HG02970 (cell line): ENCODE results near the gene GCK.

Experiments used
- ATAC-seq: cut with Tn5 transposase; IDR thresholded peaks from one replicate; pipeline ENCODE4 v1.9.1; 2021; ENCODE audit warnings: mild to moderate bottlenecking, moderate library complexity, moderate number of reproducible peaks; ENCODE audit not compliant: unreplicated experiment, low FRiP score

GCK gene

DNA sequence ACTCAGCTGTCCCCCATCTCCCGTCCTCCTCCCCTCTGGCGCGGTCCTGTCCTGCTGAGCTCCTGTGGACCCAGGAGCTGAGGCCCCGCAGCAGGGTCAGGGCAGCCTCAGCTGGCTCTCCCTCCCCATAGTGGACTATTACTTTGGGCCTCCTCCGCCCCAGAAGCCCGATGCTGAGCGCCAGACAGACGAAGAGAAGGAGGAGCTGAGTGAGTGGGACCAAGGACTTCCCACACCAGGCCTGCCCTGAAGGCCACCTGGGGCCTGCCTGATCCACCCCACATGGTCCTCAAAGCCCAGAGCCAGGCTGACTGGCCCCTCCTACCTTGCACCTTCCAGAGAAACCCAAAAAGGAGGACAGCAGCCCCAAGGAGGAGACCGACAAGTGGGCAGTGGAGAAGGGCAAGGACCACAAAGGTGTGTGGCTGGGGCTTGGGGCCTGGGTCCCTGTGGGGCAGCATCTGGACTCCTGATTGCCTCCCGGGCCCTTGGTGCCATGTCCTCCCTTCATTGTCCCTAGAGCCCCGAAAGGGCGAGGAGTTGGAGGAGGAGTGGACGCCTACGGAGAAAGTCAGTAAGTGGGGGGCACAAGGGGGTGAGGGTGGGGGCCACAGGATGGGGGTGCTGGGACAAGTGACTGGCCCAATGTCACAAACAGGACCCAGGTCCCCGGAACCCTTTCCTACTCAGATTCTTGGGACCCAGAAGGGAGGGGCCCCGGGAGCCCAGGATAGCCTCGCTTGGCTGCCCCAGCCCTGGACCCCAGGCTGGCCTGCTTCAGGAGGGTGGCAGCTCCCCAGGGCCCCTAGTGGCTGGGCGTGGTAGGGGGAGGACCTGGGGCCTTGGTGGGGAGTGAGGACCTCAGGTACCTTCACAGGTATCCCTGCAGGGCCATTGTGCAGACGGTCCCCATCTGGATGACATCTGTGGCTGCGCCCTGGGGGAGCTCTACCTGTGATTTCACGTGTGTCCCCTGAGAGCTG is 80.2 kb downstream of the GCK start:
- ATAC-seq, result no peak

DNA sequence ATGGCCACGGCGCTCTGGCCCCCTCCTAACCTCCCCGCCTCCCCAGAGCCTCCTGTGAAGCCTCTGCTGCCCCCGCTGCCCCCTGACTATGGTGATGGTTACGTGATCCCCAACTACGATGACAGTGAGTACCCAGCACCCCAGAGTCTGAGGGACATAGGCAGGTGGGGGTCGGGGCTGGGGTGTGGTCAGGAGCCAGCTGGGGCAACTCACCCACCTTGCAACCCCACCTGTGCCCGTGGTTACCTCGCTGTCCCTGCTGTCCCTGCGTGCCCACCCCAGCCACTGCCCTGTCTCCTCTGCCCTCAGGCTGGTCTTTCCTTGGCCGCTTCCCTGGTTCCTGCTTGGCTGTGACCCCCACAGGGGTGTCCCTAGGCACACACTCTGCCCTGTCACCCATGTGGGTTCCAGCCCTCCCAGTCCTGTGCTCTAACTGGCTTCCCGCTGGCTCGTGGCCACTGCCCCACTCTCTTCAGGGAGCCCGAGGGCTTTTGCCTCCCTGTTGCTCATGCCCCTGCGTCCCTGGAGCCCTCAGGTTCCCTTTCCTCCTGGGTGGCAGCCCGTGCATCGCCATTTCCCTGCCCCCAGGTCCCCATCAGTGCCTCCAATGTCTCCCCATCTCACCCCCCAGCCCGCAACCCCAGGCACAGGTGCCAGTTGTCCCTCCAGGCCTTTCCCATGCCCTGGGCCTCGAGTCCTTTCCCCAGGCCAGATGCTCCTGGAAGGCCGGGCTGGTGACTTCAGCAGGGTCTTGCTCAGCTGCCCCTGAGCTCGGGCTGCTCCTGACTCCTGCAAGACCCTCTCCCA is 81.1 kb downstream of the GCK start:
- no peak for ATAC-seq

DNA sequence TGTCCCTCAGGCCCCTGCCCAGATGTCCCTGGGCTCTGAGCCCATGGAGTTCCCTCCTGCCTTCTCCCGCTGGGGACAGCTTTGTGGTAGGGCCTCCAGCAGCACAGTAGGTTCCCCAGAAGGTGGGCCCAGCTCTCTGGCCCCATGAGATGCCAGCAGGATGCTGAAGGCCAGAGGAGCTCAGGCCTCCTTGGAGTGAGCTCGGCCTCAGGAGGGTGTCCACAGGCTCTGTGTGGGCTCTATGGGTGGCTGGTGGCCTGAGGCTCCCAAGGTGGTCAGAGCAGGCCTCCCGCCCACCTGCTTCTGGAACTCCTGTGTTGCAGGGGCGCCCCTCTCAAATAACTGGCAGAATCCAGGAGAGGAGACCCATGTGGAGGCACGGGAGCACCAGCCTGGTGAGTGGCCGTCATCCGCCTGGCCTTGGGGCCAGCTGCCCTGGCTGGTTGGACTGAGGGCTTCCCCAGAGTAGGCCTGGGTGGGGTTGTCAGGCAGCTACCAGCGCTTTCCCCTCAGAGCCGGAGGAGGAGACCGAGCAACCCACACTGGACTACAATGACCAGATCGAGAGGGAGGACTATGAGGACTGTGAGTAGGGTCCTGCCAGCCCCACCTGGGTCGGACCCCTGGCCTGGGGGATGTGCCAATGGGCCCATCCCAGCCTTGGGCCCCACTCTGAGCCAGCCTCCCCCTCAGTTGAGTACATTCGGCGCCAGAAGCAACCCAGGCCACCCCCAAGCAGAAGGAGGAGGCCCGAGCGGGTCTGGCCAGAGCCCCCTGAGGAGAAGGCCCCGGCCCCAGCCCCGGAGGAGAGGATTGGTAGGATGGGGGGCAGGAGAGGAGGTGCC is 81.9 kb downstream of the GCK start:
- ATAC-seq, result no peak

DNA sequence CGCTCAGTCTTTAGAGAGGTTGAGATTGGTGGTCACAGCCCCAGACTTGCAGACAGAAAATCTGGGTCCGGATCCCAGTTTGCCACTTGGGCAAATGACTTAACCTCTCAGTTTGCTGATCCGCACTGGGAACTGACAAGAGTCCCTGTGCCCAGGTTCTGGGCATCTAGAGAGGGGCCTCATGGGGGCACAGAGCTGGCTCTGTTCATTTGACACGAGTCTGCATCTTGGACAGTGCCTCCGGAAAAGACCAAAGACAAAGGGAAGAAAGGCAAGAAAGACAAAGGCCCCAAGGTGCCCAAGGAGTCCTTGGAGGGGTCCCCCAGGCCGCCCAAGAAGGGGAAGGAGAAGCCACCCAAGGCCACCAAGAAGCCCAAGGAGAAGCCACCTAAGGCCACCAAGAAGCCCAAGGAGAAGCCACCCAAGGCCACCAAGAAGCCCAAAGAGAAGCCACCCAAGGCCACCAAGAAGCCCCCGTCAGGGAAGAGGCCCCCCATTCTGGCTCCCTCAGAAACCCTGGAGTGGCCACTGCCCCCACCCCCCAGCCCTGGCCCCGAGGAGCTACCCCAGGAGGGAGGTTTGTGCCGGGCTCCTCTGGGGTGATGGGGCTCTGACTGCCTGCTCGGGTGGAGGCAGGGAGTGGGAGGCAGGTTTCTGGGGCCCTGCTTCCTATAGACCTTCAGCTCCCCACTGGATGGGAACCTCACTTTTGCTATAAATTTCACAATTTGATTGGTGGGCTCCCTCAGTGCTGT is 82.8 kb downstream of the GCK start:
- no peak for ATAC-seq

DNA sequence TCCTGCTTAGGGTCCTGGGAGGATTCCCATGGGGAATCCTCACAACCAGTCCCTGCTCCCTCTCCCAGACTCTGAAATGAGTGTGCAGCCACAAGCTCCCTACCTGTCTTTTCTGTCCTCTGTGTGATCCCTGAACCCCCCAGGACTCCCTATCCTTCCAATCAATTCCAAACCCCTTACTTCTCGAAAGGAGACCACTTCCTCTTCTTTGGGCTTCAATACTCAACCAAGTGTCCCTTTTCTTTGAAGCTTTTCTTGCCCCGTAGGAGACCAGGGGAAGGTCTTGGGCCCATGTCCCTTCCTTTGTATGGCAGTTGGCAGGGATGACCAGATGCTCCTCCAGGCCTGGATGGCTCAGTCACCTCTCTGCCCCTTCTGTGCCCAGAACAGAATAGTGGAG is 83.4 kb downstream of the GCK start:
- ATAC-seq, result no peak

DNA sequence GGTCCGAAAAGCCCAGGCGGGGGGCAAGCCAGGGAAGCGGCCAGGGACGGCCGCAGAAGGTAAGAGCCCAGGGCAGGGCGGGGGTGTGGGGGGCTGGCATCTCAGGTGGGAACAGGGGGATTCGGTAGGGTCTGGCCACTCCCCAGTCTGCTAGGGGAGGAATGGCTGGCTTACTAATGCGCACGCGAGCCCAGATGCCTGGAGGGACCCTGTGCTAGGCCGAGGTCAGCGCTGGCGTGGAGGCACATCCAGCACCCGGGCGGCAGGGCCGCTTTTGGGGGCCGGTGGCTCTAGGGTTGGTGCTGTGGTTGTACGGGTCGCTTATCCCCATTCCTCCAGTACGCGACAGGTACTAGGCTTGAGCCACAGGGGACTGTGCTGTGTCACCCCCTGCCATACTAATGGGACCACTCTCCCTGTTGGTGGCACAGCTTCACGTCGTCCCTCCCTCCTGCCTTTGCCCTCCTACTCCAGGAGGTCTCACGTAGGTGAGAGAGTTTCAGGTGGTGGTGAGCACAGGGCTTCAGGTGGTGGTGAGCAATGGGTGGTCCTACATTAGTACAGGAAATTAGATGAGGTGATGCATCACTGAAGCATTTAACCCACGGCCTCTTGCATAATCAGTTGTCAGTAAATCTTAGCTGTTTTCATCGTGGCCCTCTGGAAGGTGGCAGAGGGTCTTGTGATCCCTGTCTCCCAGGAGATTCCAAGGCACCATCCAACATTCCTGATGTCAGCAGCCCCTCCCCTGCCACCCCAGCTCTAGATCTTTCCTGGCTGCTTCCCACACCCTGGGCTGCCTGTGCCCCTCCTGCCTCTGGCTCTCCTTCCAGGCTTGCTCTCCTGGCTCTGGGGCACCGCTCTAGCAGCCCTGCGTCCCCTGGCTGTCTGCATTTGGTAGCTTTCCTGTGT is 84.1 kb downstream of the GCK start:
- no peak for ATAC-seq

DNA sequence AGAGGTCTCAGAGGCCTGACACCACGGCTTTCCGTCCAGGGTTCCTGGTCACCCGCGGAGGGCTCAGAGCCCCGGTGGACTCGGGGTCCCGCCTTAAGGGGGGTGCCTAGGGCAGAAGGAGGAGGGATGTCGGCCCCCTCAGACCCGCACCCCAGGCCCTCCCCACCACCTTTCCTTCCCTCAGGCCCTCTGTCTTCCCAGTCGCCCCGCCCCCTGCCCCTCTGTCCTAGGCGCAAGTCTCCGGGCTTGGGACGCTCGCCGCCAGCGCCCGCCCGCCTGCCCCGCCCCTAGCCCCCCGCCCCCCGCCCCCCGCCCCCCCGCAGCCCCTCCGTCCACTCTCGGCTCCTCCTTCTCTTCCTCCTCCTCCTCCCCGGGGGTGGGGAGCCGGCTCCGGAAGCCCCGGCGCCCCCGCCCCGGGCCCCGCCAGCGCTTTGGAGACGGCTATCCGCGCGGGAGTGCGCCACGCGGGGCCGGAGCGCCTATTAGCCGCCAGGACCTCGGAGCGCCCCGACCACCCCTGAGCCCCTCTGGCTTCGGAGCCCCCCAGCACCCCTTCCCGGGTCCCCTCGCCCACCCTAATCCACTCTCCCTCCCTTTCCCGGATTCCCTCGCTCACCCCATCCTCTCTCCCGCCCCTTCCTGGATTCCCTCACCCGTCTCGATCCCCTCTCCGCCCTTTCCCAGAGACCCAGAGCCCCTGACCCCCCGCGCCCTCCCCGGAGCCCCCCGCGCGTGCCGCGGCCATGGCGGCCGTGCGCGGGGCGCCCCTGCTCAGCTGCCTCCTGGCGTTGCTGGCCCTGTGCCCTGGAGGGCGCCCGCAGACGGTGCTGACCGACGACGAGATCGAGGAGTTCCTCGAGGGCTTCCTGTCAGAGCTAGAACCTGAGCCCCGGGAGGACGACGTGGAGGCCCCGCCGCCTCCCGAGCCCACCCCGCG is 85.0 kb downstream of the GCK start, which contains the start of gene AEBP1:
AEBP1 (plus strand) TSS at position 423 of the 937 bp plus-strand sequence; CDS start at position 744, 321 bp downstream.
- no peak for ATAC-seq

DNA sequence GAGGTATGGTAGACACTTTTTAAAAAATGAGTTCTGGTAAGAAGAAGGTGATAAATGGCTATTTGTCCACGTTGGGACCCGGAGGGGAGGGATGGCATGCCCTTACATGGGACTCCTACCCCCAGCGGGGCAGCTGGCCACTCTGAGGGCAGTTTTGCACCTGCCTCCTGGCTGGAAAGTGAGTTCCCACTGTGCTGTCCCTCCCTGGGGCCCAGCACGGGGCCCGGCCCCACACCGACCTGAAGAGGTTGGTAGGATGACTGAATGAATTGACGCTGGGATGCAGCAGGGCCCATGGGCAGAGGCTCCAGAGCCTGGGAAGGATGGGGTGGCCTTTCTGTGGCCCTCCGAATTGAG is 85.7 kb downstream of the GCK start:
- ATAC-seq, result no peak

DNA sequence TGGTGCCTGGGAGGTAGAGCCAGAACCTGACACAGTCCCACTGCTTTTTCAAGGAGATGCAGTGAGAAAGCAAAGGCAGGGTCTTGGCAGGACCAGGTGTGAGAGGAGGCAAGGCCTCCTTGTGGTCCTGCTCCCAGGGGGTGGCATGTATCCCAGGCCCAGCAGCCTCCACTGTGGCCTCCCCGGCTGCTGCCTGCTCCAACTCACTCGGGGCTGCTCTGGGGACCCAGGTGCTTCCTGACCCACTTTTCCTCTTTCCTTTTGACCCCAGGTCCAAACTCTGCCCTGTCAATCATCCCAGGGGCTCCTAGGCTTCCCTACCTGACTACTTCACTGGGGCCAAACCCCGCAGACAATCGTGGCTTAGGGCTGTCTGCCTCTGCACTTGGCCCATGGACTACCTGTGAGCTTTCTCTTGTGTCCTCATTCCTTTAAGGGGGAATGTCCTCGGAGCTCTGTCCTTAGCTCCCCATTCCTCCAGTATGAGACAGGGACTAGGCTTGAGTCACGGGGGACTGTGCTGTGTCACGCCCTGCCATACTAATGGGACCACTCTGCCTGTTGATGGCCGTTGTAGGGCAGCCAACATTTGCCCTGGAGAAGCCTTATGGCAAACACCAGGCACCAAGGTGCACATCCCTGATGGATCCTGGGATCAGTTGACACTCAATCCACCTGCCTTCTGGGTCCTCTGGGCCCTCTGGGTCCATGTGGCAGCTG is 86.2 kb downstream of the GCK start:
- ATAC-seq, result no peak

DNA sequence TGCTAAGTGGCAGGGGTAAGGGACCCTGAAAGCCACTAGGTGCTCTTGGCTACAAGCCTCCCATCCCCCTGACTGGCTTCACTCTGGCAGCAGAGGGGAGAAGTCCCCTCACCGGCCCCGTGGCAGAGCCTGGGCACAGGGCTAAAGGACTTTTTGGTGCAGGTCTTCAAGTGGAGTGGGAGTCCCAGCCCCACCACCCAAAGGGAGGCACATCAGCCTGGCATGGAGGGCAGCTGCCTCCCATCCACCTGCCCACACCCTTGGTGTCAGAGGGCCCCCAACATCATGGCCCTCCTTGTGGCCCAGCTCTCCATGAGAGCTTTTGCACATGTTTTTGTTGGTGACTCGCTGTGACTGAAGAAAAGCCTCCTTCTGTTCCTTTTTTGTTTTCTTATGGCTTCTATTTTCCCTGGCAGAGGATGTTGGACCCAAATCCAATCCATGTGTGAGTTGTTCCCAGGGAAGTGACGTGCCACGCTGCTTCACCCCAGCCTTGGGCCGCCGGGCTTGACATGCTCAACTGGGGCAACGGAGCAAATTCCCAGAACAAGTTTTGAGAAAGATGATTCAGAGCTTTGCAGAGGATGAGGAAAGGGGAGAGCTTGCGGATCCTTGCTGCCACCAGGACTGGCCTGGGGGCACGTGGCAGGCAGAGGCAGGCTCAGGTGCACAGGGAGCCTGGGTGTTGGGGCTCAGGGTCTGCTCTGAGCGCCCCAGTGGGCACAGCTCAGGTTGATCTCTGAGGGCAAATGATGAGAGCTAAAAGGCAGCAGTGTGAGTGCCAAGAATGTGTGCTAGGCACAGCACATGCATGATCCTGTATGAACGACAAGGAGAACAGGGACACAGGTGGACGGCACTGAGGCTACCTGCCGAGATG is 87.0 kb downstream of the GCK start:
- no peak for ATAC-seq

DNA sequence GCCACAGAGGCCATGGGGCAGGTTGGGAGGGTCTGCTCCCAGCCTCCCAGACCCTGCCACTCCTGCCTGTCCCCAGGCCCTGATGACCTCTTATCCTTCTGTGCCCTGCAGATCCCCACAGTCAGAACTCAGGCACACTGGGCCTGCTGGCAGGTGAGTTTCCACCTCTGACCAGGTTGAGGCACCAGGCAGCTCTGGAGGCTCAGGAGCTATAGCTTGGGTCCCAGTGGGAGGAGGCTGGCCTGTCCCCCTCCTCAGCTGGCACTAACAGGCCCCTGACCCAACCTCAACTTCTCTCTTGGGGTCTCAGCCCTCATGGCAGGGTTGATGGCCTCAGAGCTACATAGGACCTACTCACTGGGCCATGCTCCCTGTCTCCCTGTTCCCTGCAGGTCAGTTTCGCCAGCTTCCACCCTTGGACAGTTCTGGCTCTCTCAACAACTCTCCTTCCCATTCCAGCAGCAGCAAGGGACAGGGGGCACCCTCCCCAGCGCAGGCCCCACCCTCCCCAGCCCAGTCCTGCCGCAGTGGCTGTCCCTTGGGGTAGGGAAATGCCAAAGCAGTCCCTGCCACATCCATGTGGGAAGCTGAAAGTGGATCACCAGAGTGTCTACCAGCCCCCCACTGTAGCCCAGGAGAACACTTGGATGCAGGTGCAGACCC is 87.8 kb downstream of the GCK start:
- no peak for ATAC-seq

DNA sequence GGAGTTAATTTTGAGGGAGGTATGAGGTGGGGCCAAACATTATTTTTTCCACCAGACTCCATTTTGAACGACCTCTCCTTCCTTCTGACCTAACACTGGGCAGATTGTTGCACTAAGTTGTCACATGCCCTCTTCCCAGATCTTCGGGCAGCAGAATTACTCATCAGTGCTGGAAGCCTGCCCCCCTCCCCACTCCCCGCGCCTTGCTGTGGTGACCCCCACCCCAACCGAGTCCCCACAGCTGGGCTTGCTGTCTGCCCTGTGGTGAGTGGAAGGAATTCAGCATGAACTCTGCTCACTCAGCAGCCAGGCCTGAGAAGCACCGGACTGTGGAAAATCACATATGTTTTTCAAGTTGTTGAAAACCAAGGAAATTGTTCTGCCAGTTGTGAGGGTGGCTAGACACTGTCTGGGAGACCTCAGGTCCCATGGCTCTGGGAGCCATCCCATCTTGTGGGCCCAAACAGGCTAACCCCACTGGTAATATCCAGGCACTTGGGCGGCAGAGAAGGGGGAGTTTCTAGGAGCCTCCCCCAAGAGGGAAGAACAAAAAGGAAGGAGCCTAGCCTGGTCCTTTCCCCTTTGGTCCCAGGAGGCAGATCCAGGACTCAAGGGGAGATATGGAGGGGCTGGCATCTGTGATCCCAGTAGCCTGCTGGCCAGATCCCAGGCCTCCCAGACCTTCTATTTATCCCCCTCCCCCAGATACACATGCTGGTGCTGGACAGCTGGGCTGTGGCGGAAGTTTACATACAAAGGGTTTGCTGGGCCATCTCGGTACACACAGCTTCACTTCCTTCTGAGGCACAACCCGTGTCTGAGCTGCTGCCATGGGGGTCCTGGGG is 88.6 kb downstream of the GCK start:
- no peak for ATAC-seq

DNA sequence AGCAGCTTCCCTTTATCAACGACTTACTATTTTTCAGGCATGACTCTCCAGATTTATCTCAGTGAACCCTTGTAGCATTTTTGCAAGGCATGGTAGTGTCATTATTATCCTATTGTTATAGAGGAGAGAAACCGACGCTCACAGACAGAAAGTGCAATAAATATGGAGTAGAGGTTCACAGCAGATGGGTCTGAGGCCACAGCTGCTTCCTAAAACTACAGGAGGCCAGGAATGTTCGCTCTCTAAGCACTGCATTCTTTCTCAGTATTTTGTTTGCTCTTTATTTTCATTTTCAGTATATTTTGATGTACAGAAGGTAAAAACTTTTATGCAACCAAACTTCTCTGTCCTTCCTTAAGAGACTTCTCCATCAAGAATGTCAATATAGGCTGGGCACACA is 89.6 kb downstream of the GCK start:
- no peak for ATAC-seq

DNA sequence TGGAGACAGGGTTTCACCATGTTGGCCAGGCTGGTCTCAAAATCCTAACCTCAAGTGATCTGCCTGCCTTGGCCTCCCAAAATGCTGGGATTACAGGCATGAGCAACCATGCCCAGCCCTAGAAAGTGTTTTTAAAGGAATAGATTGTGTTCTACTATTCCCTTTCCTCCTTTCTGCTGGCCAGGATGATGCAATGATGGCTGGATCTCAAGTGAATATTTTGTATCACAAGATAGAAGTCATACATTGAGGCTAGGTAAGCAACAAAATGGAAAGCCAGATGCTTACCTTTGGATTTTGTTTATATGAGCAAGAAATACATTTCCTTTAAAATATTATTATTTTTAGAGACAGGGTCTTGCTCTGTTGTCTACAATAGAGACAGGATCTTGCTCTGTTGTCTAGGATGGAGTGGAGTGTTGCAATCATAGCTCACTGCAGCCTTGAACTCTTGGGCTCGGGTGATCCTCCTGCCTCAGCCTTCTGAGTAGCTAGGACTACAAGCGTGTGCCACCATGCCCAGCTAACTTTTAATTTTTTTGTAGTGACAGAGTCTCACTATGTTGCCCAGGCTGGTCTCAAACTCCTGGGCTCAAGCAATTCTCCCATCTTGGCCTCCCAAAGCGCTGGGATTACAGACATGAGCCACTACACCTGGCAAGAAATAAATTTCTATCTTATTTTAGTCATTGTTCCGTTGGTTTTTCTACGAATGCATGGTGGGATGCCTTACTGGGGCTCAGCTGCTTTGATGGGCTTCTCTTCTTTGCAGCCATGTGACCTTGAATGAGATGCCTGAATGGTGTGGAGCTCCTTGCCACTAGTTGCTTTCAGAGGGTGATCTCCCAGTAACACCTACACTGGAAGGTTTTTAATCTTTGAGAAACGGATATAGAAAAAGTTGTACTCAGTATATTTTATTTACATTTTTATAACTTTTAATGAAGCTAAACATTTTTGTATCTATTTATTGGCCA is 90.9 kb downstream of the GCK start:
- no peak for ATAC-seq
